IPS-11a (cell line): ENCODE results near the gene IFNL3.
"Not testable (repeated sequence)": the region's sequence is repeated elsewhere in the genome, so short reads cannot be mapped to it uniquely, and the experiment has no call there.

Experiments used
- H3K4me3 ChIP-seq: one replicate; pipeline ENCODE4 v1.5.1; 2013; ENCODE audit warnings: low read depth, low read length, control low read depth

Gene IFNL3

GRCh38 chr19:39218230-39219007, 26.4 kb downstream of the IFNL3 start:
- no peak overlapping the region for H3K4me3 ChIP-seq

GRCh38 chr19:39217094-39217493, 27.7 kb downstream of the IFNL3 start:
- H3K4me3 ChIP-seq = no peak overlapping the region

- not testable (repeated sequence) for H3K4me3 ChIP-seq
These were observed 29.5 kb downstream of the IFNL3 start for GRCh38 chr19:39215323-39215722.

GRCh38 chr19:39212375-39212742, 32.4 kb downstream of the IFNL3 start:
- no peak overlapping the region for H3K4me3 ChIP-seq

GRCh38 chr19:39211731-39212374, 33.0 kb downstream of the IFNL3 start:
- H3K4me3 ChIP-seq = no peak overlapping the region

GRCh38 chr19:39209196-39209595, 35.6 kb downstream of the IFNL3 start:
- H3K4me3 ChIP-seq = no peak overlapping the region

GRCh38 chr19:39208175-39208795, 36.5 kb downstream of the IFNL3 start:
- H3K4me3 ChIP-seq = no peak overlapping the region

- no peak overlapping the region for H3K4me3 ChIP-seq
These were observed 37.4 kb downstream of the IFNL3 start for GRCh38 chr19:39207293-39207836.

GRCh38 chr19:39206122-39206521, 38.7 kb downstream of the IFNL3 start:
- no peak overlapping the region for H3K4me3 ChIP-seq

- H3K4me3 ChIP-seq = no peak overlapping the region
These were observed 39.4 kb downstream of the IFNL3 start for GRCh38 chr19:39205449-39205764.

GRCh38 chr19:39203372-39204341, 41.1 kb downstream of the IFNL3 start, which contains the start of gene SYCN:
Gene SYCN, minus strand, starts transcription at chr19:39204263. Its CDS starts 9 bp downstream, at chr19:39204254.
- H3K4me3 ChIP-seq = no peak within 1 kb of the TSS

- no peak overlapping the region for H3K4me3 ChIP-seq
These were observed 41.8 kb downstream of the IFNL3 start for GRCh38 chr19:39202998-39203355.

- no peak overlapping the region for H3K4me3 ChIP-seq
These were observed 44.0 kb downstream of the IFNL3 start for GRCh38 chr19:39200803-39201115.

GRCh38 chr19:39200066-39200802, 44.6 kb downstream of the IFNL3 start:
- H3K4me3 ChIP-seq = no peak overlapping the region

- no peak overlapping the region for H3K4me3 ChIP-seq
These were observed 45.8 kb downstream of the IFNL3 start for GRCh38 chr19:39199025-39199424.

GRCh38 chr19:39197808-39198207, 47.0 kb downstream of the IFNL3 start:
- H3K4me3 ChIP-seq = no peak overlapping the region

- H3K4me3 ChIP-seq = peak within 1 kb of the TSS; percentile 13
These were observed 47.8 kb downstream of the IFNL3 start, which contains the start of gene NCCRP1 for GRCh38 chr19:39196860-39197562. Gene NCCRP1, plus strand, starts transcription at chr19:39196964. Its CDS starts 19 bp downstream, at chr19:39196983.

GRCh38 chr19:39196320-39196719, 48.5 kb downstream of the IFNL3 start:
- H3K4me3 ChIP-seq = no peak overlapping the region

GRCh38 chr19:39195755-39196154, 49.1 kb downstream of the IFNL3 start:
- no peak overlapping the region for H3K4me3 ChIP-seq
